Activated T-helper 1 cell treated with Interleukin-2 at 50 U/mL for 16 hours (primary cell): ENCODE data around the gene DAPK1.

Experiments used
- DNase-seq: peaks from one replicate; pipeline ENCODE4 v3.0.0-alpha.2; 2020; ENCODE audit warnings: low read depth

Gene DAPK1

GRCh38 chr9:87713278-87713987 is 215.8 kb downstream of the DAPK1 start:
- no peak for DNase-seq

DNA sequence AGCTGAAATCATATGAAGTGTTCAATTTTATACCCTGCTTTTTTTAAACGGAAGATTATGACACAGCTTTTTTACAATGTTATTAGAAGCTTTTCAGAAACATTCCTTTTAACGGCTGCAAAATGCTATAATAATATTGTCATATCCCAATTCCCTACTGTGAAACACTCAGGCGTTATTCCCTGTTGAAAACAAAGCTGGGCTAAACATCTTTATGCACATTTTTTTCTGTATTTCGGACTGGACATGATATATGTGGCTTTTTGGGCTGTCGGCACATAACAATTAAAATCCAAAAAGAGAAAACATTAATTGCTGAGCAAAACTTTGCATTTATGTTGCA is 216.3 kb downstream of the DAPK1 start:
- DNase-seq = no peak

GRCh38 chr9:87714819-87715218 is 217.2 kb downstream of the DAPK1 start:
- DNase-seq = no peak

GRCh38 chr9:87716141-87716540 is 218.5 kb downstream of the DAPK1 start:
- no peak for DNase-seq

GRCh38 chr9:87717456-87717855 is 219.8 kb downstream of the DAPK1 start:
- no peak for DNase-seq

GRCh38 chr9:87718231-87718630 is 220.6 kb downstream of the DAPK1 start:
- DNase-seq = no peak

- DNase-seq = no peak
Observed at GRCh38 chr9:87718852-87719612, 221.4 kb downstream of the DAPK1 start.

DNA sequence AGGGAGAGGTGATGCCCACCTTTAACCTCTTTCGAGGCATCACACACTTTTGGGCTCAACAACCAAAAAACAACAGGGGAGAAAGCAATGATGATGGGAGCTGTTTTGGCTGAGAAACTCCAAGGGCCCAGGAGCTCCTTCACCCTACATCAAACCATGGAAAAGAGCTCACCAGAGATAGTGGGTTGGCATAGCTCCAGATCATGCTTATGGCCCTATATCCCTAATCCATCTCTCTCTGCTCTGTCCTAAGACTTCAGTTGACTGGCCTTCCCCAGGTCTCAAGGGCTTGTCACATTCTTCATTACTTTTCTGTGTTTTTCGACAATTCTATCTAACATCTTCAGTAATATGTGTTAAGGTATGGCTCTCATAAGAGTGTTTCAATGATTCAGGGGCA is 222.5 kb downstream of the DAPK1 start:
- DNase-seq = no peak

GRCh38 chr9:87722393-87723088 is 224.9 kb downstream of the DAPK1 start:
- no peak for DNase-seq

GRCh38 chr9:87725356-87725899 is 227.8 kb downstream of the DAPK1 start:
- DNase-seq = no peak

DNA sequence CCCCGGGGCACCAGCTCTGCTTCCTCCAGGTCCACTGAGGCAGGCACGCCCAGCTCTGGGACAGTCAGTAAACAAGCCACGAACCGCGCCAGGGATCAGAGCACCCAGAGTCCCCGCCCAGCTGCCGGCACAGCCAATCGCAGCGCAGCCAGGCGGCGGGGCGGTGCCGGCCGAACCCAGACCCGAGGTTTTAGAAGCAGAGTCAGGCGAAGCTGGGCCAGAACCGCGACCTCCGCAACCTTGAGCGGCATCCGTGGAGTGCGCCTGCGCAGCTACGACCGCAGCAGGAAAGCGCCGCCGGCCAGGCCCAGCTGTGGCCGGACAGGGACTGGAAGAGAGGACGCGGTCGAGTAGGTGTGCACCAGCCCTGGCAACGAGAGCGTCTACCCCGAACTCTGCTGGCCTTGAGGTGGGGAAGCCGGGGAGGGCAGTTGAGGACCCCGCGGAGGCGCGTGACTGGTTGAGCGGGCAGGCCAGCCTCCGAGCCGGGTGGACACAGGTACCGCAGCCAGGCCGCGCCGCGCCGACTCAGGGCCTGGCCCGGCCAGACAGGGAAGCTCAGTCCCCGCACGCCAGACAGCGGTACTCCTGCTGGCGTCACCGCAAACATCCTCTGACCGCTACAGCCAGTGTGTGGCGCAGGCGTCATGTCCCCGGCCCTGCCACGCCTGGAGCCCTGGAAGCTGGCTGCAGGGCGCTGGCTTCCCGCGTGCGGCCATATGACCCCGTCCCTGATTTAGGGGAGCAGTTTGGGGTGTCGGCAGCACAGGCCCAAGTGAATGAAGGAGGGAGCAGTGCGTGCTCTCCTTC is 228.4 kb downstream of the DAPK1 start, which contains the start of gene CTSL:
TSS of gene CTSL (plus strand) at position 220 of the 810 bp plus-strand sequence. CDS start 1,485 bp downstream, outside the sequence.
- peak; percentile 58 for DNase-seq

- no peak for DNase-seq
Observed at GRCh38 chr9:87729246-87729645, 231.6 kb downstream of the DAPK1 start.

DNA sequence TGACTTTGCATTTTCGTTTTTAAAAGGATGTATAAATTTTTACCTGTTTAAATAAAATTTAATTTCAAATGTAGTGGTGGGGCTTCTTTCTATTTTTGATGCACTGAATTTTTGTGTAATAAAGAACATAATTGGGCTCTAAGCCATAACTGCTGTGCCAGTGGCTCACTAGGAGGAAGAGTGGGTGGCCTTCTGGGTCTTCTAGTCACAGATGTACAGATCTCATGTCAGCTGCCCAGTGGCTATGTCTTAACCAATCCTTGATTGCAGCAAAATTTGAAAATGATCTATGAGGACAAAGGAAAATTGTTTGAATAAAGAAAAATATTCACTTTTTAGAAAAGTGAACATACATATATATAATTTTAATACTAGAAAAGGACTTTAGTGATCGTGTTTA is 233.7 kb downstream of the DAPK1 start:
- no peak for DNase-seq

GRCh38 chr9:87732344-87732743 is 234.7 kb downstream of the DAPK1 start:
- no peak for DNase-seq

- no peak for DNase-seq
Observed at GRCh38 chr9:87732756-87733155, 235.1 kb downstream of the DAPK1 start.

GRCh38 chr9:87733273-87734052 is 235.8 kb downstream of the DAPK1 start:
- no peak for DNase-seq

DNA sequence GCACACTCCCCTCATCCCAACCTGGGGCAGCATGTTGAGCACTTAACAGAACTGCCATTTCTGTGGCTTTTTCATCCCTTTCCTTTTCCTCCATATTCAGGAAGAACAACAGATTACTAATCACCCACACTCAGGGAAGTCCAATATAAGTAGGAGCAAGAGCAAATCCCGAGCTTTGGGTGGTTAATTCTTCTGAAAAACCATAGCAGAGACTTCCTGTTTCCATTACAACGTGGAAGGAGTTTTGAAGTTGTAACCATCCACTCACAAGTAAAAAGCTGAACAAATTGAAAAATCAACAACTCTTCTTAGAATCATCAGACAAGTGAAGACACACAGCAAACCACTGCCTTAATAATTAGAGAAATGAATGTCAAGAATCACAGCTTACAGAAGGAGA is 236.4 kb downstream of the DAPK1 start:
- no peak for DNase-seq

- no peak for DNase-seq
Observed at GRCh38 chr9:87739546-87739945, 241.9 kb downstream of the DAPK1 start.

- no peak for DNase-seq
Observed at GRCh38 chr9:87740209-87740608, 242.5 kb downstream of the DAPK1 start.

- DNase-seq = no peak
Observed at GRCh38 chr9:87741326-87741725, 243.7 kb downstream of the DAPK1 start.

- no peak for DNase-seq
Observed at GRCh38 chr9:87741891-87742290, 244.2 kb downstream of the DAPK1 start.
